GM19035 (cell line): ENCODE results near the gene IGFBP5.

Source experiments
- ATAC-seq: cut with Tn5 transposase; IDR thresholded peaks from one replicate; pipeline ENCODE4 v1.9.1; 2021; ENCODE audit not compliant: unreplicated experiment

The IGFBP5 gene

DNA sequence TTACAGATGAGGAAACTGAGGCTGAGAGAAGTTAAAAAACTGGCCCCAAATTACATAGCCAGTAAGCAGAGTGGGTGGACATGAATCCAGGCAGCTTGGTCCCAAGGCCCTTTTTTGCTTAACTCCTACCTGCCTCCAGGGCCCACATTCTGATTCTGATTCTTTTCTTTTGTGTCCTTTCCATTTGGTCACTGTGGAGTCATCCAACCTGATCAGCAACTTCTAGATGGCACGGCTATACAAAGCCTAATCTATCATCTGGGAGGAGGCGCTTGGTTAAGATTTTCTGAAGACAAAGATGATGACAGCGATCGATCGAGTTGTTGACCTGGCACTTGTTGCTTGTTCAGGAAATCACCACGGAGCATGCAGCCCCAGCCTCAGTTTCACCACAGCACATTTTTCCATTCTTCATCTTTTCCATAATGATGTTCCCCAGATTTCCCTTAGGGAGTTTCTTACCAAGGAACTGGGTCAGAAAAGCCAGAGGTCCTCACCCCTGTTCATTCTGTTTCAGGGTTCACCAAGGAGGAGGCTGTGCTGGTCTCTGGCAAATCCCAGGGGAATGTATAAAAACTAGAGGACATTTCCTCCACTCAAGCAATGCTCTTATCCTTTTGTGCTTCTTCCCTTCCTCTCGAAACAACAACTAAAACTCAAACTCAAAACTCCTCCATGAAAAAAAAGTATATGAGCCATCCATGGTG is 69.0 kb downstream of the IGFBP5 start:
- no peak for ATAC-seq

DNA sequence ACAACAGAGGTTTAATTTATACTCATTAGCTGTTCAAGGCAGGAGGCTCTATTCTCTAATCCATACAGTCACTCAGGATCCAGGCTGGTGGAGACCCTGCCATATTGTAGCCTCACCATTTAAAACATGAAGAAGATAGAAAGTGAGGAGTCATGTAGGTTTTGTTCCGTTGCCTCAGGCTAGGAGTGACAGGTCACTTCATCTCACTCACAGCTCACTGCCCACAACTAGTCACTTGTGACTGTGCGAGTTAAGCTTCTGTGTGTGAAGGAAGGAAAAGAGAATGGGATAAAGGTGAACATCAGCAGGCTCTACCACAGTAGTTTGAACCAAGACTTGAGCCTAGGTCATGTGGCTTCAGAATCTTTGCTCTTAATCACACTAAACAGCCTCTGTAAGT is 71.1 kb downstream of the IGFBP5 start:
- ATAC-seq: no peak

DNA sequence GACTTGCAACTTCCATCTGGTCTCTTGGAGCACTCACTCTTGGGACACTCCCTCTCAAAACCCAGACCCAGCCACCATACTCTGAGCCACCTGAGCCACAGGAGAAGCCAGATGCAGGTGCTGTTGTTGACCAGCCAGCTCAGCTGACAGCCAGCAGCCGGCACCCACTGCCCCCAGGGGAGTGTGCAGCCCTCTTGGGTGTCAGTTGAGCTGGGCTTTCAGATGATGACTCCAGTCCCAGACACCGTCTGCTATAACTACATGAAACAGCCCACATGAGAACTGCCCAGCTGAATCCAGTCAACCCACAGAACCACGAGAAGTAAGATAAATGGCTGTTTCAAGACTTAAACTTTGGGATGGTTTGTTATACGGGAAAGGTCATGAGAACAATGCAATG is 72.8 kb downstream of the IGFBP5 start:
- ATAC-seq: no peak
